HPDE6-E6E7 (cell line): ENCODE measurements around the gene MYO1D.
A peak's percentile ranks its signal among the peaks of the same experiment; 100 is the strongest.
"Not testable (repeated sequence)": the region's sequence is repeated elsewhere in the genome, so short reads cannot be mapped to it uniquely, and the experiment has no call there.

Experiments used
- DNase-seq: peaks from one replicate; pipeline ENCODE4 v3.0.0; 2011; ENCODE audit warnings: missing footprints; ENCODE audit errors: extremely low spot score

Gene MYO1D

DNA sequence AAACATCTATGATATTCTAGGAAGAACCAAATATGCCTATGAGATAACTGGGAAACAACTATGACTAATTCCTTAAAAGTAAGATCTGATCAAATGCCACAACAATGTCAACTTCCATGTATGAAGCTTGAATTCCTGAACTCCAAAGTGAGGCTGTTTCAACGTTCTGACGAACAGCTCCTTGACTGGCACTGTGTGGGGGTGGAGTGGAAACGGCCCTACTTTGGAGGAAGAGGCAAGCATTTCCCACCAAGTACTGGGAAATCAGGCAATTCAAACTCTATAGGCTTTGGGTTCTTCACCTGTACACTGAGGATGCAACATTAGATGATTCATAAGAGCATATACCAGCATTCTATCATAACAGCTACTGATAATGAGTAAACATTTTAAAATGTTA, 203.0 kb downstream of the MYO1D start:
- DNase-seq = no peak

DNA sequence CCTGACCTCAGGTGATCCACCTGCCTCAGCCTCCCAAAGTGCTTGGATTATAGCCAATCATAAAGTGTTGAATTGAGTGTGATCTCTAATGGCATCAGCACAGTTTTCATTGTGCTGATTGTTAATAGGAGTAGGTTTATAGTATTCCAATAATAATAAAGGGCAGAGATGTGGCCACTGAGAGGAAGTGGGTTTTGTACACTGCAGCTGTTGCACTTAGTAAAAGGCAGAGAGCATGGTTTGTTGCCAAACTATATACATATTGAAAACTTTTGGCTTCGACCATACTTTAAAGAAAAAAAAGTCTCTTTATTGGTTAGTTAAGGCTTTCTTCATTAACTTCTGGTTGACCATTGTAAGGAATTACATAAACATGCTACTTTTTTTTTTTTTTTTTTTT, 204.2 kb downstream of the MYO1D start:
- DNase-seq = no peak

DNA sequence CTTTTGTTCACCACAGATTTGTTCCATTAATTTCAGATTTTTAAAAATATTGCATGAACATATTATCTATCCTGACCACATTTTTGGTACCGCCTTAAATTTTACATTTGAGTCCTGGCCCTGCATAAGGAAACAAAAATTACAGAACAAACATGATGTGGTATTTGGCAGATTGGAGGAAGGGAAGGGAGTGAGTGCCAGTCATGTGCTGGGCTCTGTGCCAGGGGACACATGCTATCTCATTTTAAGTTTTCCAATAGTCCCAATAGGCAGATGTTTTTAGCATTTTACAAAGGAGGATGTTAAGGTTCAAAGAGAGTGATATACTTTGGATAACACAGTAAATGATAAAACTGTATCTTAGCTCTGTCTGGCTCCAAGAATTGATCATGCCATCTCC, 205.0 kb downstream of the MYO1D start:
- DNase-seq = no peak

DNA sequence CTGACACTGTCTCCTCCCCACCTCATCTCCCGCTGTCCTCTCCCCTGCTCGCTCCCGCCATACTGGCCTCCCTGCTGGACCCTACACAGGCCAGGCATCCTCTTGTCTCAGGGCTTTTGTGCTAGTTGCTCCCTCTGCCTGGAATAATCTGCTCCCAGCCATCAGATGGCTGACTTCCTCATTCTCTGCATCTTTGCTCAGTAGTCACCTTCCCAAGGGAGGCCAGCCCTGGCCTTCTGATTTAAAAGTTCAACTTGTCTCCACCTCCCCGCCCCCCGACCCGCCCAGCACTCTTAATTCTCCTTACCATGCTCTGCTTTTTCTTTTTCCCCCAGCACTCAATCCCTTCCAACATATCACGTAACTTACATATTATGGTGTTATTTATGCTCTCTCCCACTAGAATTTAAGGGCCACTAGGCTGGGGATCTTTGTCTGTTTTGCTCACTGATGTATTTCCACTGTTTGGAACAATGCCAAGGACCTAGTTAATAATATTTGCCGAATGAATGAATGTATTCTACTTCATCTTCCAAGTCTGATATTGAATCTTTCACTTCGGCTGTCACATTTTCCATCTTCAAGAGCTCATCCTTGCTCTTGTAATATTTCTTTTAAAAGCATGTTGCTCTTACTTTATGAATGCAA, 211.9 kb downstream of the MYO1D start:
- no peak for DNase-seq

DNA sequence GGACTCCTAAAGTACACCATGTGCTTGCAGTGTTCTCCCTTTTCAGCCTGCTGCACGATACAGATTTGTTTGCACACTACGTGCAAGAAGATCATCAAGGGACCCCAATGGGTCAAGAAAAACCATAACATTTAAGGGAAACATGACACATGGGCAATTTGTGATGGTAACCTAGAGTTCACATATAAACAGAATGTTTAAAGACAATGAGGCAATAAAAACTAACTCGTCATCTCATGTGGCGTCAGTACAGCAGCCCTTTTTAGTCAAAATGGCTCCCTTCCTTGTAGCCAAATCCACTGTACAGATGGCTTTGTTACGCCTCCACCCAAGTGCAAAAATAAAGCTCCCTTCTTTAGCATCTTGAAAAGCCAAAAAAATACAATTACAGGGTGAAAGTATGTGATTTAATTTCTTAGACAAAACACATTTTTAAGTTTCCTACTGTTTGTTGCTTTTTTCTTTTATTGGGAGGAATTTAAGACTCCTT, 216.4 kb downstream of the MYO1D start:
- DNase-seq = no peak

GRCh38 chr17:32659419-32659842, 217.5 kb downstream of the MYO1D start:
- peak; percentile 66 for DNase-seq

DNA sequence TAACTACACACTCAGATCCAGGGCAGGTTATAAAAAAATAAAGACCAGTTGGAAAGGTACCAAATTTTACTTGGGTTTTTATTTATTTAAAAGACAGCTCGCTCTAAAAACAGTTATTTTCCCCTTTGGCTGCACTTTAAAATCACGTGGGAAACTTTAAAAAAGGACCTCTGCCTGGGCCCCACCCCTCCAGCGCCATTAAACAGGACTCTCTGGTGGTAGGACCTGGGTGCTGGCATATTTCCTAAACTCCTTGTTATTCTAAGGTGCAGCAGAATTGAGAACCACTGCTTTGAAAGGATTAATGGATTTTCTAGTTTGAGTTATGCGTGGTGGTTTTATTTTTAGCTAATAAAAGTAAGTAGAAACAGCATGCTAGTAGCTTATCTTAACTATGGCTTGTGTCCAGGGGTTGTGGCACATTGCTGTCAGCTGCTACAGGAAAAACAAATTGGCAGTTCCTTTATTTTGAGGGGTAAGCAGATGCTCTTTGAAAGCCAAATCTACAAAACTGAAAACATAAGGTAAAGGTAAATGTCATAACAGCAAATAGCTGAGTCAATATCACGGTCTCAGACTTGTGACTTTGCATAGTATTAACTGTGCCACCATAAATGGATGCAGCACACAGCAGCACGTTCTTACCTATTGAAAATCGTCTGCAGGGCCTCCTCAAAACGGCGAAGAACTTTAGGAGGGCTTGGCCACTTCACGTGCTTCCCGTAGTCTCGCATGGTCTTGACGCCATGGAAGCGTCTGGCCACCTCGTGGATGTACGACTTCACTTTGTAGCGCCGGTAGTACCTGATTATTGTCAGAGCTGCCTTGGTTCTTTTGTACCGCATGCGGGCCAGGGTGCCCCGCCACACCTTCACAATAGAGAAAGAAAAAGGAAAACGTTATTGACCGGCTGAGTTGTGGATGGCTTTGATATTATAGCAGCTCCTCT, 218.2 kb downstream of the MYO1D start:
- DNase-seq = no peak

- no peak for DNase-seq
These were observed 220.0 kb downstream of the MYO1D start for GRCh38 chr17:32656886-32657285.

GRCh38 chr17:32654324-32654723, 222.6 kb downstream of the MYO1D start:
- no peak for DNase-seq

GRCh38 chr17:32651084-32651483, 225.8 kb downstream of the MYO1D start:
- no peak for DNase-seq

DNA sequence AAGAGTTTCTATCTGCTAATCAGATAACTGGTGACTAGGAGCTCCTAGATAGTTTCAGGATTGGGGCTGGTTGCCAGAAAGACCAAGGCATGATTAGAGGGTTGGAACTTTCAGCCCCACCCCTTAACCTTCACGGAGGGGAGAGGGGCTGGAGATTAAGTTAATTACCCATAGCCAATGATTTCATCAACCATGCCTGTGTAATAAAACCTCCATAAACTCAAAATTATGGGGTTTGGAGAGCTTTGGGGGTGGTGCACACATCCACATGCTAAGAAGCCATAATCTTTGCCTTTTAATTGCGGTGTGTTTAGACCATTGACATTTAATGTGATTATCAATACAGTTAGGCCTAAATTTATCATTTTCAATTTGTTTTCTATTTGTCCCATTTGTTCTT, 228.5 kb downstream of the MYO1D start:
- DNase-seq = no peak

DNA sequence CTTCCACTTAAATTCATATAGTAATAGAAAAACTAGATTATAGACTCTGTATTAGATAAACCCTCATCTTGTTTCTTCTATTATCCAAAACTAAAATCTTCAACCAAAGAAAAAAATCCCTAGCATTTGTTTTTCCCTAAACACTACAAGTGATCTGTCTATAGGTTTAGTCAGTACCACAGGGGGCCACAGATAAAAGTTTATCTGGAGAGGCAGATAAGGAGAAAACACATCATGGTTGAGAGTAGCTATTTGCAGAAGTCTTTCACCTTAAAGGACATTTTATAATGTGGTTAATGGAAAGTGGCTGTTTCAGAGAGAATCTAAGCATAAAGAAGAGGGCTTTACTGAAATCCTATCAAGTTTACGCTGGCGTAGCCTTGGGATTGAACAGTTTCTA, 230.0 kb downstream of the MYO1D start:
- DNase-seq = no peak

DNA sequence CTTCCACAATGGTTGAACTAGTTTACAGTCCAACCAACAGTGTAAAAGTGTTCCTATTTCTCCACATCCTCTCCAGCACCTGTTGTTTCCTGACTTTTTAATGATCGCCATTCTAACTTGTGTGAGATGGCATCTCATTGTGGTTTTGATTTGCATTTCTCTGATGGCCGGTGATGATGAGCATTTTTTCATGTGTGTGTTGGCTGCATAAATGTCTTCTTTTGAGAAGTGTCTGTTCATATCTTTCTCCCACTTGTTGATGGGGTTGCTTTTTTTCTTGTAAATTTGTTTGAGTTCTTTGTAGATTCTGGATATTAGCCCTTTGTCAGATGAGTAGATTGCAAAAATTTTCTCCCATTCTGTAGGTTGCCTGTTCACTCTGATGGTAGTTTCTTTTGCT, 235.4 kb downstream of the MYO1D start:
- not testable (repeated sequence) for DNase-seq

DNA sequence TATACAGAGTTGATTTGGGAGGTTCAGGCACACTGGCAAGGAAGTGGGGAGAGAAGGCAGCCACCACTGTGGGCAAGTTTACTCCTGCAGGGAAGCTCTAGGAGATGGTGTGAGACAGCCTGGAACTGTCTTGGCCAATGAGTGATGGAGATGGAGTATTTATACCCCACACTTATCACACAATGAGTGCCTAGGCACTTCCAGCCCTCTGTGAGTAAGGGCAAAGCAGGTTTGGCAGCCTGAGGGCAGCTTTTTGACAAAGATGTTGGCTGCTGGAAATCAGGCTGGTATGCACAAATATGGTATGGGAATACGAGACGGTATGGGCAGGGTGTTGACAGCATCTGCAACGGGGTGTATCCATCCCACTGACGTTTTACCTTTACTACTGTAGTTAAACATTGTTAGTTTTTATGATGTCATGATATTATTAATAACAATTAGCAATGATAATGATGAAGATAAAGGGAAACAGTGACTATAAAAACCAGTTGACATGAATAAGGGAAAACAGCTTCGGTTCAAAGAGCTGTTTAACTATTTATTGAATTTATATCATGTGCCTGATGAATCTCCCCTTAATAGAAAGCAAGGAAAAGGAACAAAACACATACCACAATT, 240.2 kb downstream of the MYO1D start:
- DNase-seq = peak; percentile 8

GRCh38 chr17:32634167-32634566, 242.8 kb downstream of the MYO1D start:
- no peak for DNase-seq

- DNase-seq = no peak
These were observed 245.4 kb downstream of the MYO1D start for GRCh38 chr17:32631341-32632096.

DNA sequence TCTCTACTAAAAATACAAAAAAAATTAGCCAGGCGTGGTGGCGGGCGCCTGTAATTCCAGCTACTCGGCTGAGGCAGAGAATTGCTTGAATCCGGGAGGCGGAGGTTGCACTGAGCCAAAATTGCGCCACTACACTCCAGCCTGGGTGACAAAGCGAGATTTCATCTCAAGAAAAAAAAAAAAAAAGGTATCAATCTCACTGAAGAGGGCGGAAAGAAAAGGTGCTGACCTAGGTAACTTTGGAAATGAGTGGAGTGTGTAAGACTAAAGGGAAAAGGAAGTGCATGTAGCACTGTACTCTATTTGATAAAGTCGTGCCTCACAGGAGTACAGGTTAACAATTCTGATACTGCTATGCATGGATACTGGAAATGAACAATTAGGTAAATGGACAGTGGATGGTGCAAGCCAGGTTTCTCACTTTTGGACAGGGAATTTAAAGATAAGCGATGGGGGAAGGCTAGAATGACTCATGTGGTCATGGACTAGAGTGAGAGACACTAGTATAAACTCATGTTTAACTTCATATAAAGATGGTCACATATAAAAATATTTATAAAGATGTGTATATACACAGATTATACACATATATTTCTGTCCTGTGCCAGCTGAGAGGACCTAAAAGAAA, 247.2 kb downstream of the MYO1D start:
- DNase-seq = no peak

DNA sequence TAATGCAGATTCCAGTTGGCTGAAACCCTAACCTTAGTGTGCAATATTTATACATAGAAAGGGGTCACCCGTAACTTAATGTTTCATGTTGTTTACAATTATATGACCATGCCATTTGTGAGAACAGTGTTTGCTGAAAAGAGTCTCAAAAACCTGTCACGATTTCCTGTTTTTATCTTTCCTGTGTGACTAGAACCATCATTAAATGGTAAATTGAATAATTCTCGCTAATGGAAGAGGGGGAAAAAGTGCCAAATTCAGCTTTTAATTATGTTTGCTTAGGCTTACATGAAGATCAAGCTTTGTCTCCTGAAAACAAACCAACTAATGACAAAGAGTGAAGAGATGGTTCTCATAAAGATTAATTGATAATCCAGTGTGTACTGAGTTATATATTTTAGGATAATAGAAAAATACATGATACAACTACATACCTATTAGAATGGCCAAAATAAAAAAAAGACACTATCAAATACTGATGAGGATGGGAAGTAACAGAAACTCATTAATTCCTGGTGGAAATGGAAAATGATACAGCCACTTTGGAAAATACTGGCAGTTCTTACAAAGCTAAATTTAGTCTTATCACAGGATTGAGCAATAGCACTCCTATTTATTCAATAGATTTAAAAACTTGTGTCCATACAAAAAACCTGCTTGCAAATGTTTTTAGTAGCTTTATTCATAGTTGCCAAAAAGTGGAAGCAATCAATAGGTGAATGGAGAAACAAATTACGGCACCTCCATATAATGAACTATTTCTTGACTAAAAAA, 248.5 kb downstream of the MYO1D start:
- no peak for DNase-seq

GRCh38 chr17:32627239-32627996, 249.5 kb downstream of the MYO1D start:
- DNase-seq = no peak

DNA sequence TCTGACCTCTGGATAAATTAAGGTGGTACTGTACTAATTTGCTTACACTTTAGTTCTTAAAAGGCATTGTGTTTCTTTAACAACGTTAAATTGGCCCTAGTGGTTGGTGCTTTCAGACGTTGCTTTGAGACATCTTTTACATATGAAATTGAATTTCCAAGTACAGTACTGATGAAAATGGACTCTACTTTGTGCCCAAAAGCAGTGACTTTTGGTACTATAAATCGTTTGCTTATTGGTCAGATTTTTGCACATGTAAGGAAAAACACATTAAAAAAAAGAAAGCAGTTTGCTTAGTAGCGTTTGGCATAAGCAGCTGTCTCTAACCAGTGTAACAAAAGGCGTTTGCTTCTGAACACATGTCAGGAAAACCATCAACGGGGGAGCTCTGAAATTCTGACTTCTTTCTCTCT, 250.5 kb downstream of the MYO1D start:
- DNase-seq = no peak
